HFFc6 (cell line): Measurements from ENCODE around the gene GALNT2. TPM values are rescaled to one million over a fixed set of nuclear protein-coding genes. Genes with fewer than 3 reads are reported as not detected.

Experiments used
- DNase-seq: peaks from one replicate; pipeline ENCODE4 v3.0.0-alpha.2; 2018
- H3K27ac Mint-ChIP-seq: 2 replicates; pipeline ENCODE4 v1.8.0; 2020; ENCODE audit warnings: mild to moderate bottlenecking, mixed read lengths
- H3K27me3 Mint-ChIP-seq: 2 replicates; pipeline ENCODE4 v1.8.0; 2021; ENCODE audit warnings: mild to moderate bottlenecking, moderate library complexity, mixed read lengths; ENCODE audit not compliant: insufficient read depth
- H3K36me3 Mint-ChIP-seq: 2 replicates; pipeline ENCODE4 v1.8.0; 2021; ENCODE audit warnings: low read depth, mixed read lengths
- H3K4me1 Mint-ChIP-seq: 2 replicates; pipeline ENCODE4 v1.8.0; 2020; ENCODE audit warnings: low read depth, mixed read lengths
- H3K4me3 Mint-ChIP-seq: 2 replicates; pipeline ENCODE4 v1.8.0; 2020; ENCODE audit warnings: mild to moderate bottlenecking, moderate library complexity, mixed read lengths
- H3K9me3 Mint-ChIP-seq: 2 replicates; pipeline ENCODE4 v1.8.0; 2020; ENCODE audit warnings: mild to moderate bottlenecking, mixed read lengths
- total RNA-seq, 6 experiments: library from RNA; stranded (reverse); fragmentation: NEBNext Ultra II Directional; extraction: Animal tissue kit (Norgen Biotek cat#: 25700); gene quantifications; 2 replicates in 1 of 6; 3 replicates in 5 of 6; pipeline ENCODE4 v1.2.3, GENCODE V29; 2021
- TF ChIP-seq, protein P1 (sequence below): fragments of 200-600 bp; sonication (generic); IDR thresholded peaks from 2 replicates; pipeline ENCODE4 v1.5.0; 2021; ENCODE audit warnings: antibody characterized with exemption, mild to moderate bottlenecking

The GALNT2 gene
- total RNA-seq, 6 experiments from 2014 or later = 174 to 194 (median 181) TPM

- no peak for DNase-seq
- no peaks in the 10 kb centered on the region for H3K9me3 Mint-ChIP-seq
- TF ChIP-seq, protein P1, sequence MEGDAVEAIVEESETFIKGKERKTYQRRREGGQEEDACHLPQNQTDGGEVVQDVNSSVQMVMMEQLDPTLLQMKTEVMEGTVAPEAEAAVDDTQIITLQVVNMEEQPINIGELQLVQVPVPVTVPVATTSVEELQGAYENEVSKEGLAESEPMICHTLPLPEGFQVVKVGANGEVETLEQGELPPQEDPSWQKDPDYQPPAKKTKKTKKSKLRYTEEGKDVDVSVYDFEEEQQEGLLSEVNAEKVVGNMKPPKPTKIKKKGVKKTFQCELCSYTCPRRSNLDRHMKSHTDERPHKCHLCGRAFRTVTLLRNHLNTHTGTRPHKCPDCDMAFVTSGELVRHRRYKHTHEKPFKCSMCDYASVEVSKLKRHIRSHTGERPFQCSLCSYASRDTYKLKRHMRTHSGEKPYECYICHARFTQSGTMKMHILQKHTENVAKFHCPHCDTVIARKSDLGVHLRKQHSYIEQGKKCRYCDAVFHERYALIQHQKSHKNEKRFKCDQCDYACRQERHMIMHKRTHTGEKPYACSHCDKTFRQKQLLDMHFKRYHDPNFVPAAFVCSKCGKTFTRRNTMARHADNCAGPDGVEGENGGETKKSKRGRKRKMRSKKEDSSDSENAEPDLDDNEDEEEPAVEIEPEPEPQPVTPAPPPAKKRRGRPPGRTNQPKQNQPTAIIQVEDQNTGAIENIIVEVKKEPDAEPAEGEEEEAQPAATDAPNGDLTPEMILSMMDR = no peak
- no peaks in the 10 kb centered on the region; the same call in 1 of the 2 replicates for H3K36me3 Mint-ChIP-seq
- H3K4me1 Mint-ChIP-seq = no peaks in the 10 kb centered on the region
- H3K4me3 Mint-ChIP-seq = no peak overlapping the region
- no peak overlapping the region for H3K27ac Mint-ChIP-seq
- peaks cover 3% of the 10 kb centered on the region for H3K27me3 Mint-ChIP-seq
Measured at GRCh38 chr1:230277201-230278025, 210.4 kb downstream of the GALNT2 start.

DNA sequence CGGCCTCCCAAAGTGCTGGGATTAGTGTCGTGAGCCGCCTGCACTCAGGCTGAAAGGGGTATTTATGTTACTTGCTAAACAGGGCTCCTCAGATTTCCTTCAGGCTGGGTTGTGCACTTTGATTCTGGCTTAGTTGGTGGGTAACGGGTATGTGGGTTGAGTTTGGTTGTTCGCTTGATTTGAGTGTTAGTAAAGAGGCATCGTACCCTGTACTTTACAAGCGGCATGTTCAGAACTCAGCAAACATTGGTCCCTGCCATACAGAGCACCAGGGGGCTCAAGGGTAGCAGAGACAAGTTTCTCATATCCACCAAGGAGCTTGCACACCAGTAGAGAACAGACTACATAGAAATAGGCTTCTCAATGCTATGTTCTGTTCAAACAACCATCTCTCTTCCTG lies 211.3 kb downstream of the GALNT2 start:
- Mint-ChIP-seq H3K36me3 (no peaks in the 10 kb centered on the region; the same call in 1 of the 2 replicates), H3K27ac (no peak overlapping the region), H3K4me1 (no peaks in the 10 kb centered on the region), H3K4me3 (no peak overlapping the region), H3K27me3 (peaks cover 3% of the 10 kb centered on the region; the same call in 1 of the 2 replicates), H3K9me3 (no peaks in the 10 kb centered on the region)
- no peak for DNase-seq
- TF ChIP-seq, protein P1 = no peak

GRCh38 chr1:230278871-230279582 lies 212.0 kb downstream of the GALNT2 start:
- TF ChIP-seq, protein P1 = no peak
- Mint-ChIP-seq H3K27ac (no peak overlapping the region), H3K4me1 (no peaks in the 10 kb centered on the region), H3K4me3 (no peak overlapping the region), H3K9me3 (no peaks in the 10 kb centered on the region), H3K36me3 (no peaks in the 10 kb centered on the region; the same call in 1 of the 2 replicates), H3K27me3 (peaks cover 3% of the 10 kb centered on the region; the same call in 1 of the 2 replicates)
- no peak for DNase-seq

DNA sequence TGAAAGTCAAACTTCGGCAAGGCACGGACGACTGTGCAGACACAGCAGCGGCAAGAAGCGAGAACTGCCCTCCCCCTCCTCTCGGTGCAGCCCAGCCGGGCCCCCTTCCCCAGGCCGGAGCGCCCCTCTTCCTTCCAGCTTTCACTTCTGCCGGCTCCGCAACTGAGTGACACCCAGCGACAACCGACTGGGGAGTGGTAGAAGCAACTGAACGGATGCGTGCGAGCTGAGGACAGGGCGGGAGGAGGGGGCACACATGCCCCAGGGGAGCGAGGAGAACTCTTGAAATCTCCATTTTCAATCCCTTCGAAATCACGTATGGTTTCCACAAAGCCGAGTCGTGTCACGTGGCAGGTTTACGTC lies 212.5 kb downstream of the GALNT2 start:
- H3K9me3 Mint-ChIP-seq = no peaks in the 10 kb centered on the region
- H3K4me3 Mint-ChIP-seq = no peak overlapping the region
- H3K27me3 Mint-ChIP-seq = peaks cover 4% of the 10 kb centered on the region; the same call in 1 of the 2 replicates
- H3K36me3 Mint-ChIP-seq = no peaks in the 10 kb centered on the region; the same call in 1 of the 2 replicates
- H3K27ac Mint-ChIP-seq = no peak overlapping the region
- no peaks in the 10 kb centered on the region for H3K4me1 Mint-ChIP-seq
- no peak for DNase-seq
- TF ChIP-seq, protein P1 = no peak

- TF ChIP-seq, protein P1 = no peak
- Mint-ChIP-seq H3K4me3 (no peak overlapping the region), H3K9me3 (no peaks in the 10 kb centered on the region), H3K36me3 (no peaks in the 10 kb centered on the region; the same call in 1 of the 2 replicates), H3K27me3 (peaks cover 4% of the 10 kb centered on the region), H3K27ac (no peak overlapping the region), H3K4me1 (no peaks in the 10 kb centered on the region)
- DNase-seq = no peak
Measured at GRCh38 chr1:230280054-230280795, 213.2 kb downstream of the GALNT2 start.
